NT2/D1 (cell line): ENCODE measurements around the gene MGAT4A.

Source experiments
- DNase-seq: peaks from one replicate; pipeline ENCODE4 v3.0.0-alpha.2; 2011; ENCODE audit warnings: low read depth, low spot score
- H3K27me3 ChIP-seq: 2 replicates; pipeline ENCODE4 v1.6.0; 2011; ENCODE audit warnings: mild to moderate bottlenecking; ENCODE audit not compliant: insufficient read length, insufficient read depth
- H3K36me3 ChIP-seq: 2 replicates; pipeline ENCODE4 v1.6.1; 2011; ENCODE audit warnings: mild to moderate bottlenecking, low read length, mixed read lengths; ENCODE audit not compliant: insufficient read depth, insufficient read length
- H3K4me1 ChIP-seq: 2 replicates; pipeline ENCODE4 v1.5.1; 2011; ENCODE audit not compliant: insufficient read depth, insufficient read length
- H3K4me3 ChIP-seq: 2 replicates; pipeline ENCODE4 v1.5.1; 2011; ENCODE audit warnings: low read depth; ENCODE audit not compliant: insufficient read length
- H3K9ac ChIP-seq: 2 replicates; pipeline ENCODE4 v1.6.0; 2011; ENCODE audit warnings: low read depth; ENCODE audit not compliant: insufficient read length
- H3K9me3 ChIP-seq: 2 replicates; pipeline ENCODE4 v1.5.1; 2011; ENCODE audit warnings: mild to moderate bottlenecking, low read length; ENCODE audit not compliant: insufficient read depth
- SUZ12 ChIP-seq: IDR thresholded peaks from 2 replicates; pipeline ENCODE4 v1.6.1; 2011; ENCODE audit not compliant: insufficient read length, insufficient read depth; ENCODE audit errors: extremely low read depth
- YY1 ChIP-seq: IDR thresholded peaks from 2 replicates; pipeline ENCODE4 v1.6.1; 2011; ENCODE audit not compliant: insufficient read length, insufficient read depth
- ZNF274 ChIP-seq: IDR thresholded peaks from 2 replicates; pipeline ENCODE4 v1.6.1; 2011; ENCODE audit warnings: mild to moderate bottlenecking, low read depth, low read length

MGAT4A gene

GRCh38 chr2:98749066-98749450, 18.1 kb upstream of the MGAT4A start:
- Histone ChIP-seq H3K4me3 (no peak overlapping the region), H3K9ac (no peak overlapping the region), H3K9me3 (peaks cover 5% of the 10 kb centered on the region; the same call in 1 of the 2 replicates), H3K4me1 (peaks cover 7% of the 10 kb centered on the region), H3K36me3 (no peaks in the 10 kb centered on the region), H3K27me3 (no peaks in the 10 kb centered on the region)
- TF ChIP-seq YY1 (no peak), SUZ12 (no peak), ZNF274 (no peak)
- no peak for DNase-seq

- peaks cover 5% of the 10 kb centered on the region; the same call in 1 of the 2 replicates for H3K9me3 ChIP-seq
- no peak overlapping the region for H3K4me3 ChIP-seq
- H3K4me1 ChIP-seq, result peaks cover 7% of the 10 kb centered on the region
- no peak overlapping the region for H3K9ac ChIP-seq
- TF ChIP-seq YY1 (no peak), ZNF274 (no peak), SUZ12 (no peak)
- H3K36me3 ChIP-seq, result no peaks in the 10 kb centered on the region
- DNase-seq, result no peak
- no peaks in the 10 kb centered on the region for H3K27me3 ChIP-seq
Measured at GRCh38 chr2:98748292-98749065, 17.5 kb upstream of the MGAT4A start.

GRCh38 chr2:98747888-98748287, 17.0 kb upstream of the MGAT4A start:
- Histone ChIP-seq H3K4me3 (no peak overlapping the region), H3K9me3 (peaks cover 5% of the 10 kb centered on the region; the same call in 1 of the 2 replicates), H3K27me3 (no peaks in the 10 kb centered on the region), H3K36me3 (no peaks in the 10 kb centered on the region), H3K9ac (no peak overlapping the region), H3K4me1 (peaks cover 7% of the 10 kb centered on the region)
- no peak for TF ChIP-seq ZNF274
- no peak for TF ChIP-seq SUZ12
- TF ChIP-seq YY1, result no peak
- no peak for DNase-seq

GRCh38 chr2:98746426-98746825, 15.5 kb upstream of the MGAT4A start:
- H3K9me3 ChIP-seq, result peaks cover 5% of the 10 kb centered on the region; the same call in 1 of the 2 replicates
- TF ChIP-seq SUZ12 (no peak), ZNF274 (no peak), YY1 (no peak)
- peaks cover 7% of the 10 kb centered on the region for H3K4me1 ChIP-seq
- H3K9ac ChIP-seq, result no peak overlapping the region
- no peaks in the 10 kb centered on the region for H3K36me3 ChIP-seq
- no peaks in the 10 kb centered on the region for H3K27me3 ChIP-seq
- DNase-seq, result no peak
- no peak overlapping the region for H3K4me3 ChIP-seq

GRCh38 chr2:98744595-98744994, 13.7 kb upstream of the MGAT4A start:
- Histone ChIP-seq H3K9ac (no peak overlapping the region), H3K4me1 (peaks cover 7% of the 10 kb centered on the region), H3K4me3 (no peak overlapping the region), H3K27me3 (no peaks in the 10 kb centered on the region), H3K9me3 (peaks cover 5% of the 10 kb centered on the region; the same call in 1 of the 2 replicates), H3K36me3 (no peaks in the 10 kb centered on the region)
- TF ChIP-seq ZNF274, result no peak
- no peak for TF ChIP-seq YY1
- TF ChIP-seq SUZ12, result no peak
- DNase-seq, result no peak

- H3K36me3 ChIP-seq, result no peaks in the 10 kb centered on the region
- H3K27me3 ChIP-seq, result no peaks in the 10 kb centered on the region
- no peak overlapping the region for H3K4me3 ChIP-seq
- H3K9me3 ChIP-seq, result peaks cover 5% of the 10 kb centered on the region; the same call in 1 of the 2 replicates
- no peak for DNase-seq
- H3K9ac ChIP-seq, result no peak overlapping the region
- H3K4me1 ChIP-seq, result peaks cover 7% of the 10 kb centered on the region
- no peak for TF ChIP-seq YY1
- TF ChIP-seq ZNF274, result no peak
- no peak for TF ChIP-seq SUZ12
Measured at GRCh38 chr2:98743835-98744234, 12.9 kb upstream of the MGAT4A start.

- no peak overlapping the region for H3K9ac ChIP-seq
- DNase-seq, result no peak
- H3K4me3 ChIP-seq, result no peak overlapping the region
- TF ChIP-seq SUZ12 (no peak), YY1 (no peak), ZNF274 (no peak)
- H3K4me1 ChIP-seq, result no peaks in the 10 kb centered on the region
- no peaks in the 10 kb centered on the region for H3K36me3 ChIP-seq
- H3K9me3 ChIP-seq, result no peaks in the 10 kb centered on the region
- peaks cover 2% of the 10 kb centered on the region for H3K27me3 ChIP-seq
Measured at GRCh38 chr2:98739020-98739419, 8.1 kb upstream of the MGAT4A start.
